RKO (cell line): ENCODE data around the gene SLC1A5.
"Not testable (repeated sequence)": the region's sequence is repeated elsewhere in the genome, so short reads cannot be mapped to it uniquely, and the experiment has no call there.

Experiments
- DNase-seq: peaks from one replicate; pipeline ENCODE4 v3.0.0-alpha.2; 2016; ENCODE audit warnings: low spot score

SLC1A5 gene

DNA sequence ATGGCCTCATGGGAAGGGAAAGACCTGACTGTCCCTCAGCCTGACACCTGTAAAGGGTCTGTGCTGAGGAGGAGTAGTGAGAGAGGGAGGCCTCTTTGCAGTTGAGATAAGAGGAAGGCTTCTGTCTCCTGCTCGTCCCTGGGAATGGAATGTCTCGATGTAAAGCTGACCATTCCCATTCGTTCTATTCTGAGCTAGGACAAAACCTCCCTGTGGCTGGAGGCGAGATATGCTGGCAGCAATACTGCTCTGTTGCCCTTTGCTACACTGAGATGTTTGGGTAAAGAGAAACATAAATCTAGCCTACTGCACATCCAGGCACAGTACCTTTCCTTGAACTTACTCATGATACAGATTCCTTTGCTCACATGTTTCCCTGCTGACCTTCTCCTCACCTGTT, 19.6 kb downstream of the SLC1A5 start:
- not testable (repeated sequence) for DNase-seq

DNA sequence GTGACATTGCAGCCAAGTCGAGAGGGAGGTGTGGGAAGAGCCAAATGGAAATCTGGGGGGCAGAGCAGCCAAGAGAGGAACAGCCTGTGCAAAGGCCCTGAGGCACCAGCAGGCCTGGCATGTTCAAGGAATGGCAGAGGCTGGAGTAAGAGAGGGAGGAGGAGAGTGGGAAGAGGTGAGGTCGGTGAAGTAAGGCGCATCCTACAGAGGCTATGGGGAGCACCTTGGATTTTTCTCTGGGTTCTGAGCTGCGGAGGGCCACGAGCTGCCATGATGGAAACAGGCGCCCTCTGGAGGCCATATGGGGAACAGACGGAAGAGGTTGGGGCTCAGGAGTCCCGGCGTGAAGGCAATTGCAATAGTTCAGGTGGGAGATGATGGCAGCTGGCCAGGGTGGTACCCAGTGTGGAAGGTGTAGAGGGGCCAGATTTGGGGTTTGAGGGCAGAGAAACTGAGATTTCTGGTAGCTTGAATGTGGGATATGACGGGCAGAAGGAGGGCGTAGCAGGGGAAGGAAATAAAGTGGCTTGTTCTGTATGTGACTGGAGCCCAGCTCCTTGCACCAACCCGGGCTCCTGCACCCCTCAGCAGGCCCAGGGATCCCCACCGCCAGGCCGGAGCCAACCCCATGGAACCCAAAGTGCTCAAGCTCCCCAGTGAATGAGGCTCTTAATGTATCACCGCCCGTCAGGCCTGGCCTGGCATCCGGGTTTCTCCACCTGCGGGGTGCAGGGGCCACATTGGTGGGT, 21.7 kb downstream of the SLC1A5 start:
- no peak for DNase-seq

DNA sequence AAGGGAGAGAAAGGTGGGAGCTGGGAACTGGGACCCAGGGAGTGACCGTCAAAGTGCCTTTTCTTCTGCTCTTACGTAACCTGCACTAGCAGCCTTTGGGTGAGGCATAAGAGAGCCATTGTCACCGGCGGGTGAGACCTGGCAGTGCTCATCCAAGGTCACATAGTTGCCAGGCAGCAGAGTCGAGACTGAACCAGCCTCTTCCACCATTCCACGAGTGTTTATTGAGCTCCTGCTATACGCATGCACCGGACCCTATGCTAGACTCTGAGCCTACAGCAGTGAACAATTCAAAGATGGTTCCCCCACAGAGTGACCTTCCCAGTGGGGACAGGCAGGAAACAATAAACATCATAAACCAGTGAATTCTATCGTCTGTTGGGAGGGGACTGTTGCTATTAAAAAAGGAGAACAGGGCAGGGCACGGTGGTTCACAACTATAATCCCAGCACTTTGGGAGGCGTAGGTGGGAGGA, 23.5 kb downstream of the SLC1A5 start:
- DNase-seq, result no peak

DNA sequence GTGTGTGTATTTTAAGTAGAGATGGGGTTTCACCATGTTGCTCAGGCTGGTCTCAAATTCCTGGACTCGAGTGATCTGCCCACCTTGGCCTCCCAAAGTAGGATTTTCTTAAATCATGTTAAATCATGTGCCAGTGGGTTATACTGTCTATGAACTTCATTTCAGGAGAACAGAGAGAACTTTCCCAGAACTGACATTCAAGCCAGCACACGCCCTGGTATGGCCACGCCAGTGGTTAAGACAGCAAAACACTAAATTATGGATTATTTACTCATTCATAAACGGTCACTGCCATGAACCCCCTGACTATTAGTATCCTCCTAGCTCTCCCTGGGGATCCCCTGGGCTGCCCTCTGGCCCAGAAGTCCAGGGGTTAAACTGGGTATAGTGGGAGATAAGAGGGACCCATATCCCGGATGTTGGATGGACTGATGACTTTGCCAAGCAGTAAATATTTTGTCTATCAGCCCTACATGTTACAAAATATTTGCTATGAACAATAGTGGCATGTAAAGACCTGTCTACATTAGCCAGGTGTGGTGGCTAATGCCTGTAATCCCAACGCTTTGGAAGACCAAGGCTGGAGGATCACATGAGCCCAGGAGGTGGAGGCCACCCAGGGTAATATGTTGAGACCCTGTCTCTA, 26.0 kb downstream of the SLC1A5 start:
- no peak for DNase-seq

DNA sequence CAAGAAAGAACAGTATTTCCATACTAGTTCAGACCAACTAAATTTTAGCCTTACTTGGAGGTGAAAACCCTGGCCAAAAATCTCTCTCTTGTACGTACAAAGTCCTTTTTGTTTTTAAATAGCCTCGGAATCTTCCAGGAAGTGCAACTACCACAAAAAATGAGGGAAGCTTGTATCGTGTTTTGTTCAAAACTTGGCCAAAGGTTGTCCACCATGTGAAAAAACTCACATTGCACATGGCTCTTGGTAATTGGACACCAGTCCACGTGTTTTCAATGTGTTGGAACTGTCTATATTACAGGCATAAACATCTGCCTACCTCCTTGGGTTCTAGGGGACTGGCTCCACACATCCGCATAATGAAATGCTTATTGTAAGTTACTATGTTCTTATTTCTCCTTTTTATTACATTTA, 27.0 kb downstream of the SLC1A5 start:
- no peak for DNase-seq

DNA sequence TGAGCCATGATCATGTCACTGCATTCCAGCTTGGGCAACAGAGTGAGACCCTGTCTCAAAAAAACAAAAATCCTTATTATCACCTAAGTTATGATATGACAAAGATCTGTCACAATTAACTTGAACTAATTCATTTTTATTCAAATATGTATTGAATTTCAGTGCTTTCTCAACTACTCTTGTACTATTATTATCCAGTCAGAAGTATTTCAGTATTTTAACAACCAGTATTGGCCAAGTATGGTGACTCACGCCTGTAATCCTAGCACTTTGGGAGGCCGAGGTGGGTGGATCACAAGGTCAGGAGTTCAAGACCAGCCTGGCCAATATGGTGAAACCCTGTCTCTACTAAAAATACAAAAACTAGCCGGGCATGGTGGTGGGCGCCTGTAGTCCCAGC, 27.5 kb downstream of the SLC1A5 start:
- DNase-seq, result not testable (repeated sequence)

DNA sequence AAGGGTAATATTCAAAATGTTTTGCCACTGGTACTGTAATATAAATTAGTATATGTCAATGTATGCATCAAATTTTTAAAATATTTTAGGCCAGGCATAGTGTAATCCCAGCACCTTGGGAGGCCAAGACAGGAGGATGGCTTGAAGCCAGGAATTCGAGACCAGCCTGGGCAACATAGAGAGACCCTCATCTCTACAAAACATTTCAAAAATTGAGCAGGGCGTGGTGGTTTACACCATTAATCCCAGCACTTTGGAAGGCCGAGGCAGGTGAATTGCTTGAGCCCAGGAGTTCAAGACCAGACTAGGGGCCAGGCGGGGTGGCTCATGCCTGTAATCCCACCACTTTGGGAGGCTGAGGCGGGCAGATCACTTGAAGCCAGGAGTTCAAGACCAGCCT, 28.0 kb downstream of the SLC1A5 start:
- DNase-seq, result no peak

DNA sequence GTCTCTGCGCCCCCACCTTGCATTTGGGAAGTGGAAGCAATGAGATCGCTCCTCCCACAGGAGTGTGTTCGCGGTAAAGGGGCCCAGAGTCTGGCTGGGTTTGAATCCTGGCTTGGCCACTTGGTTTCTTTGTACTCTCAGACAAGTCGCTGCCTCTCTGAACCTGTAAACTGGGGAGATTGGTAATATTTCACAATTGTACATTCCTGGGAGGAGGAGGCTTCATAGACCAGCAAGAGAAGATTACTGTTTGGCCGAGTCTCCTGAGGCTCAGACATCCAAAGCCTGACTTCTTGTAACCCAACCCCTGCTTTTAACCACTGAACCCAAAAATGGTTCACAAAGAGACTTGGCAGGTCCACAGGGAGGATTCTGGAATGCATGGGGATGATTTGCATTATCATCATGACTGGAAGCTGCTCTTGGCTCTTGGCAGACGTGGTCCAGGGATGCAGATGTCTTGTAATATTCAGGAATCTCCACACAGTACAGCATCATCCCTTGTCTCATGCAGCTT, 28.5 kb downstream of the SLC1A5 start:
- no peak for DNase-seq

DNA sequence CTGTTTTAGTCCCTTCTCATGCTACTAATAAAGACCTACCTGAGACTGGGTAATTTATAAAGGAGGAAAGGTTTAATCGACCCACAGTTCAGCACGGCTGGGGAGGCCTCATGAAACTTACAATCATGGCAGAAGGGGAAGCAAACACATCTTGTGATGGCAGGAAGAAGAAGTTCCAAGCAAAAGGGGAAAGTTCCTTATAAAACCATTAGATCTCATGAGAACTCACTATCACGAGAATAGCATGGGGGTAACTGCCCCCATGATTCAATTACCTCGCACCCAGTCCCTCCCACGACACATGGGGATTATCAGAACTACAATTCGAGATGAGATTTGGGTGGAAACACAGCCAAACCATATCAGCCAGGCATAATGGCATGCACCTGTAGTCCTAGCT, 29.2 kb downstream of the SLC1A5 start:
- no peak for DNase-seq

DNA sequence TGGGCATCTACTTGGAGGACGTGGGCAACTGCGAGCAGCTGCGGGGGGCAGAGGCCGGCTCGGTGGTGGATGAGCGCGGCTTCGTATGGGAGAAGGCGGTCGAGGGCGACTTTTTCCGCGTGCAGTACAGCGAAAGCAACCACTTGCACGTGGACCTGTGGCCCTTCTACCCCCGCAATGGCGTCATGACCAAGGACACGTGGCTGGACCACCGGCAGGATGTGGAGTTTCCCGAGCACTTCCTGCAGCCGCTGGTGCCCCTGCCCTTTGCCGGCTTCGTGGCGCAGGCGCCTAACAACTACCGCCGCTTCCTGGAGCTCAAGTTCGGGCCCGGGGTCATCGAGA, 31.9 kb downstream of the SLC1A5 start:
- DNase-seq, result no peak

DNA sequence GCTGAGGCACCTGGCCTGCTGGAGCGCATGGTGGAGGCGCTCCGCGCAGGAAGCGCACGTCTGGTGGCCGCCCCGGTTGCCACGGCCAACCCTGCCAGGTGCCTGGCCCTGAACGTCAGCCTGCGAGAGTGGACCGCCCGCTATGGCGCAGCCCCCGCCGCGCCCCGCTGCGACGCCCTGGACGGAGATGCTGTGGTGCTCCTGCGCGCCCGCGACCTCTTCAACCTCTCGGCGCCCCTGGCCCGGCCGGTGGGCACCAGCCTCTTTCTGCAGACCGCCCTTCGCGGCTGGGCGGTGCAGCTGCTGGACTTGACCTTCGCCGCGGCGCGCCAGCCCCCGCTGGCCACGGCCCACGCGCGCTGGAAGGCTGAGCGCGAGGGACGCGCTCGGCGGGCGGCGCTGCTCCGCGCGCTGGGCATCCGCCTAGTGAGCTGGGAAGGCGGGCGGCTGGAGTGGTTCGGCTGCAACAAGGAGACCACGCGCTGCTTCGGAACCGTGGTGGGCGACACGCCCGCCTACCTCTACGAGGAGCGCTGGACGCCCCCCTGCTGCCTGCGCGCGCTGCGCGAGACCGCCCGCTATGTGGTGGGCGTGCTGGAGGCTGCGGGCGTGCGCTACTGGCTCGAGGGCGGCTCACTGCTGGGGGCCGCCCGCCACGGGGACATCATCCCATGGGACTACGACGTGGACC, 32.4 kb downstream of the SLC1A5 start:
- no peak for DNase-seq

DNA sequence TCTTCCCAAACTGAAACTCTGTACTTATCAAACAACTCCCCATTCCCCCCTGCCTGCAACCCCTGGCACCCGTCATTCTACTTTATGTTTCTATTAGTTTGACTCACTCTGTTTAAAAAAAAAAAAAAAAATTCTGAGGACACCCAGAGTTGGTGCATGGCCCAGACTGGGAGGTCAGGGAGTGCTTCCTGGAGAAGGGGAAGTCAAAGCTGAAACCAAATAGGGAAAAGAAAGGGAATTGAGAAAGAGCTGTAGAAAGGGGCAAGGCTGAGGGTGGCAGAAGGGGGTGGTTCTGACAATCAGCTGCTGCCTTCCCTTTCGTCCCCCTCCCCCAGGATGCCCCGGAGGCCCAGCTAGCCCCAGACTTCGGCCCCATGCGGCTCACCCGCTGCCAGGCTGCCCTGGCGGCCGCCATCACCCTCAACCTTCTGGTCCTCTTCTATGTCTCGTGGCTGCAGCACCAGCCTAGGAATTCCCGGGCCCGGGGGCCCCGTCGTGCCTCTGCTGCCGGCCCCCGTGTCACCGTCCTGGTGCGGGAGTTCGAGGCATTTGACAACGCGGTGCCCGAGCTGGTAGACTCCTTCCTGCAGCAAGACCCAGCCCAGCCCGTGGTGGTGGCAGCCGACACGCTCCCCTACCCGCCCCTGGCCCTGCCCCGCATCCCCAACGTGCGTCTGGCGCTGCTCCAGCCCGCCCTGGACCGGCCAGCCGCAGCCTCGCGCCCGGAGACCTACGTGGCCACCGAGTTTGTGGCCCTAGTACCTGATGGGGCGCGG, 33.1 kb downstream of the SLC1A5 start:
- DNase-seq, result no peak

DNA sequence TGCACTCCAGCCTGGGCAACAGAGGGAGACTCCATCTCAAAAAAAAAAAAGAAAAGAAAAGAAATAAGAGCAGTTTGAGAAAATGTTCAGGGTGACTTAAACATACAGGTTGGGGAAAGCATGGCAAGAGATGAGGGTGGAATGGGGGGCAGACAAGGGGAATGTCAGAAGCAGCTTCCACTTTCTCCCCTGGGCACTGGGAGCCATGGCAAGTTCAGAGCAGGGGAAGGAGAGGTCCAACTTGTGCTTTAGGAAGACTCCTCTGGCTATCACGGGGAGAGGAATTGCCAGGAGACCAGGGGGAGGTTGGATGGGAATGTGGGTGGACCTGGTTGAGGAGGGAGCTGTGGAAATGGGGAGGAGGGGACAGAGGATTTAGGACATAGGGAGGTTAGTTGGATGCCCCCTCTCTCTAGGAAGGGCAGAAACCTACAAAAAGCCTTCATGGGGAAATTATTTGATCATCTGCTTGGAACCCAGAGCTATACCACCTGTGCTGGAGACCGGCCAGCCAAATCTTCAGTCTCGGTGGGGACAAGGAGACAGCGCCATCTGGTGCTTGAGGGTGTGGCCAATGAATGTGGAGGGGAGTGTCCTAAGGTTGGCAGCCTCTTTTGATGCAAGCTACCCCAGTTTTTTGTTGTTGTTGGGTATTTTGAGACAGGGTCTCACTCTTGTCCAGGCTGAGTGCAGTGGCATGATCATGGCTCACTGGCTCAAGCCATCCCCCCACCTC, 34.8 kb downstream of the SLC1A5 start:
- peak; percentile 39 for DNase-seq

DNA sequence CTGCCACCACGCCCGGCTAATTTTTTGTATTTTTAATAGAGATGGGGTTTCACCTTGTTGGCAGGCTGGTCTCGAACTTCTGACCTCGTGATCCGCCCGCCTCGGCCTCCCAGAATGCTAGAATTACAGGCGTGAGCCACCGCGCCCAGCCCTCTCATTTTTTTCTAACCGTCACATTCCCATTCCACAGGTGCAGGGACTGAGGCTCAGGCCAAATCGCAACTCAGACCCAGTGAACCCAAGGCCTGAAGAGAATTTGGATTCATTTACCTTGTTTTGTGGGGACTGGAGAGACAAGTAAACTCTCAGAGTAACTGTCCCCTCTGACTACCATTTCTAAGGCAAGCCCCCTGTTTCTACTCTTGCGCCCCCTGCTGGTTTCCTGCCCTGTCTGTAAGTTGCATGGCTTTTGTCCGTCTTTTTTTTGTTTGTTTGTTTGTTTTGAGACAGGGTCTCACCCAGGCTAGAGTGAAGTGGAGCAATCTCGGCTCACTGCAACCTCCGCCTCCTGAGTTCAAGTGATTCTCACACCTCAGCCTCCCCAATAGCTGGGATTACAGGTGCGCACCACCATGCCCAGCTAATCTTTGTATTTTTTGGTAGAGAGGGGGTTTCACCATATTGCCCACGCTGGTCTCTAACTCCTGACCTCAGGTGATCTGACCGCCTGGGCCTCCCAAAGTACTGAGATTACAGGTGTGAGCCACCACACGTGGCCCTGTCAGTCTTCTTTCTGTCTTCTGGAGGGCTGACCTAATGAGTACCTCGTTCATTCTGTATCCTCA, 39.9 kb downstream of the SLC1A5 start:
- peak; percentile 52 for DNase-seq

DNA sequence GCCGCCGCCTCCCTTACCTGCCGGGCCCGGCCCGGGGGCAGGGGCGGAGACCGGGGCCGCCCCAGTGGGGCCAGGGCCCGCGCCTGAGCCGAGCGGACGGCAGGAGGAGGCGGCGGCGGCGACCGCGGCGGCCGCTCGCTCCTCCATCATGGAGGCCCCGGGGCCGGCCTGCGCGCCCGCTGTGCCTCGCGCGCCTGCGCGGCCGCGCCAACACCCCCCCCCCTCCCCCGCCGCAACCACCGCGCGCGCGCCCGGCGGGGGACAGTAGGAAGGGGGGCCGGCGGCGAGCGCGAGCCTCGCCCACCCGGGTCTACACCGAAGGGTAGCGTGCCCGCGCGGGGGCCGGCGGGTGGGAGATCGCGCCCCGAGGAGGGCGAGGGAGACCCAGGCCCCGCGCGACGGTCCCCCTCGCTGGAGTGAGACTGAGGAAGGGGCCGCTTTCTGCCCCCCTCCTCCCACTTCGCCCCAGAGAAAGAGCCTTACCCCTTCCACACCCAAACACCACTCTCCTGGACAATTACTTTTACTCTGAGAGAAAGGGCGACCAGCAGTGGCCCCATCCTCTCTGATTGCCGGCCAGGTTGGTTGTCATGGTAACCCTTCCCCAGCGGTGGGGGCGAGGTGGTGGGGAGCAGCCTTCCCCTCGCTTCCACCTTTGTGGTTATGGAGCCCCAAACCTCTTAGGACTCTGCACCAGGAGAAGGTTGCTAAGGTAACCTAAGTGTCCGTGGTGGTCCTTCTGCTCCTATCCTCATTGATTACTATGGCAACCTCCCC, 41.9 kb downstream of the SLC1A5 start, which contains the start of gene STRN4:
Gene STRN4 (minus strand): TSS at position 170 of the 777 bp plus-strand sequence. CDS start 20 bp downstream, at position 150.
- peak; percentile 58 for DNase-seq

DNA sequence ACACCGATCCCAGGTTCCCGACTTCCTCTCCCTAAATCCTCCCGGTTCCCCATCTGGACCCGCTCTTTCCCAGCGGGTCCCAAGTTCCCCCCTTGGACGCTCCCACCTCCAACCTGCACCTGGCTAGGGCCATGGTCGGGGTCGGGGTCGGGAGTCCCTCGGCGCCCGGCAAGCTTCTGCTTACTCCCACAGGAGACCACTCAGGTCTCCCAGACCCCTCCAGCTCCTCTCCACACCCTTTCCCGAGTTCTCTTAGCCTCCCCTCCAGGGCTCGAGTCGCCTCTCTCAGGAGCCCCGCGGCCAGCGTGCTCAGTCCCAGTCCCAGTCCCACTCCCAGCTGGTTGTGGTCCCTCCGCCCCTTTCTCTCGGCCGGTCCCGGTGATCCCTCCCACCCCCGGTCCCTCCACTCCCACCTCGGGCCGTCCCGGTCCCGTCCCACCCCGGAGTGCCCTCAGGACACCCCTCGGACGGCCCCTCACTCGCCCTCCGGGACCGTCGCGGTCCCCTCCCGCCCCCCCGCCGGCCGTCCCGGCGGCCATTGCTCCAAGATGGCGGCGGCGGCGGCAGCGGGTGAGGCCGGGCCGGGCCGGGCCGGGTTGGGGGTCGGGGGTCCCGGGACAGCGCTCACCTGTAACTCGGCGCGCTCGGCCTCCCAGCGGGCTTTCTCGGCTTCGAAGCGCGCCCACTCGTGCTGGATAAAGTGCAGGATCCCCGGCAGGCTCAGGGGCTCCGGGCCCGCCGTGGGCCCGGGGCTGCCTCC, 42.7 kb downstream of the SLC1A5 start, which contains the start of gene FKRP:
Gene FKRP (plus strand): TSS at position 537 of the 760 bp plus-strand sequence. CDS start 9,394 bp downstream, outside the sequence.
- no peak for DNase-seq

DNA sequence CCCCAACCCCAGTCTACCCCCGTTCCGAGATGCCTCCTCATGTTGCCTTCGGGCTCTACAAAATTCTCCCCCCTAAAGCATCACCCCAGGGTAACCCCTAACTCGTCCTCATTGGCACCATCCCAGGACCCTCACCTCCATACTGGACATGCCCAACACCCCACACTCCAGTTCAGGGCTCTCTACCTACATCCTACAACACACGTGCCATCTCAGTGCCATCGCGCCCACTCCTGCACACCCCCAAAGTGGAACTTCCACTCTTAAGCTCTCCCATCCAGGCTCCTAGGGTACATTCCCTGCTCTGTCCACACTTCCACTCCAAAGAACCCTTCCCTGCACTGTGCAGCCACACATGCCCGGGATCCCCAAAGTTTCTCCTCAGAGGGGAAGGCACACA, 43.4 kb downstream of the SLC1A5 start:
- no peak for DNase-seq

DNA sequence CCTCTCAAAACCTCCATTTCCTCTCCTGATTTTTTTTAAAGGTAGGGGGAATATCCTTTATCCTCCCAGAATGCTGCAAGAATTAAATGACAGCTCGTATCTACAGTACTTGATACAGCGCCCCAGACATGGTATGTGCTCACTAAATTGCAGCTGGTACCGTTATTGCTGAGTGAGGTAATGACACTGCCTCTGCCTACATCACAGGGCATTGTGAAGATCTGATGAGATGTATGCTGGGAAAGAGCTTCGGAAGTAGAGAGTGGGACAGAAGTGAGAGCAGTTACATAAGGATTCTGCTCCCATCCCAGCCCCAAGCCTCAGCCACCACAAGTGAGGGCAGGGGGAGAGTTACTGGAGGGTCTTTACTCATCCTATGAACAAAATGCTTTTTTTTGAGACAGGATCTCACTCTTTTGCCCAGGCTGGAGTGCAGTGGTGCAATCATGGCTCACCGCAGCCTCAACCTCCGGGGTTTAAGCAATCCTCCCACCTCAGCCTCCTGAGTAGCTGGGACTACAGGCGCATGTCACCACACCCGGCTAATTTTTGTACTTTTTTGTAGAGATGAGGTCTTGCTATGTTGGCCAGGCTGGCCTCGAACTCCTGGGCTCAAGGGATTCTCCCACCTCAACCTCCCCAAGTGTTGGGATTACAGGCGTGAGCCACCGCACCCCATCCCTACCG, 44.2 kb downstream of the SLC1A5 start:
- DNase-seq, result no peak
